ENCODE measurements around the gene S100A1. TPM values are rescaled to one million over a fixed set of nuclear protein-coding genes. Genes with fewer than 3 reads are reported as not detected.

The S100A1 gene
- total RNA-seq, 4 donors from 2014 or later, result 3.7 to 4.4 TPM; not detected in 2

DNA sequence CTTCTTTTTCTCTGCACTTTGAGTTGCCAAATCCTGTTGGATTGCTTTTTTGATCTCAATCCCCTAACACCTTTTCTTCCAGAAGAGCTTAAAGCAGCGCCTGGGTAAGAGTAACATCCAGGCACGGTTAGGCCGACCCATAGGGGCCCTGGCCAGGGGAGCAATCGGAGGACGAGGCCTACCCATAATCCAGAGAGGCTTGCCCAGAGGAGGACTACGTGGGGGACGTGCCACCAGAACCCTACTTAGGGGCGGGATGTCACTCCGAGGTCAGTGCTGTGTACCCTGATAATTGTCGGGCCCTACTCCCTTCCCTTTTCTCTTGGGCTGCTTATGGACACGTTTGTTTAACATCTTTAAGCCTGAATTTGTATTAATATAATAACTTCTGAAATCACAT is 13.9 kb downstream of the S100A1 start:
- no peak overlapping the region for H3K4me3 ChIP-seq
- H3K4me1 ChIP-seq, result peaks cover 0 to 16% (median 7%) of the 10 kb centered on the region in 4 donors
- H3K27ac ChIP-seq, result no peak overlapping the region
- WGBS, 2 donors (ENCODE audit: low coverage in 1 of 2), result 86 to 93% methylated on average over 3 to 11 of the region's 11 CpGs
- in situ Hi-C loops (cut with MboI; ENCODE audit: low pct_ligation_motif_present in 1 of 4, low pct_unique_long_range_greater_than_20kb in 1 of 4, low sequenced_read_pairs in 3 of 4), result no loop called here
- intact Hi-C loops (cut with DNase I; ENCODE audit: low total_unique reads), result no loop called here
- no peaks in the 10 kb centered on the region for H3K27me3 ChIP-seq
- no peaks in the 10 kb centered on the region for H3K9me3 ChIP-seq
- TF ChIP-seq POLR2AphosphoS5 (IDR thresholded peaks at IDR 0.05), result no peak
- TF ChIP-seq EP300 (IDR thresholded peaks at IDR 0.05; ENCODE audit: low read depth), result no peak
- TF ChIP-seq POLR2A (IDR thresholded peaks at IDR 0.05), result no peak
- TF ChIP-seq, protein P1, sequence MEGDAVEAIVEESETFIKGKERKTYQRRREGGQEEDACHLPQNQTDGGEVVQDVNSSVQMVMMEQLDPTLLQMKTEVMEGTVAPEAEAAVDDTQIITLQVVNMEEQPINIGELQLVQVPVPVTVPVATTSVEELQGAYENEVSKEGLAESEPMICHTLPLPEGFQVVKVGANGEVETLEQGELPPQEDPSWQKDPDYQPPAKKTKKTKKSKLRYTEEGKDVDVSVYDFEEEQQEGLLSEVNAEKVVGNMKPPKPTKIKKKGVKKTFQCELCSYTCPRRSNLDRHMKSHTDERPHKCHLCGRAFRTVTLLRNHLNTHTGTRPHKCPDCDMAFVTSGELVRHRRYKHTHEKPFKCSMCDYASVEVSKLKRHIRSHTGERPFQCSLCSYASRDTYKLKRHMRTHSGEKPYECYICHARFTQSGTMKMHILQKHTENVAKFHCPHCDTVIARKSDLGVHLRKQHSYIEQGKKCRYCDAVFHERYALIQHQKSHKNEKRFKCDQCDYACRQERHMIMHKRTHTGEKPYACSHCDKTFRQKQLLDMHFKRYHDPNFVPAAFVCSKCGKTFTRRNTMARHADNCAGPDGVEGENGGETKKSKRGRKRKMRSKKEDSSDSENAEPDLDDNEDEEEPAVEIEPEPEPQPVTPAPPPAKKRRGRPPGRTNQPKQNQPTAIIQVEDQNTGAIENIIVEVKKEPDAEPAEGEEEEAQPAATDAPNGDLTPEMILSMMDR (IDR thresholded peaks at IDR 0.05), result no peak
- peaks cover 2 to 90% (median 43%) of the 10 kb centered on the region in 4 donors for H3K36me3 ChIP-seq
- DNase-seq, result no peak

GRCh38 chr1:153643100-153643499 is 14.9 kb downstream of the S100A1 start:
- TF ChIP-seq POLR2A (IDR thresholded peaks at IDR 0.05), result no peak
- TF ChIP-seq, protein P1 (IDR thresholded peaks at IDR 0.05), result no peak
- TF ChIP-seq EP300 (IDR thresholded peaks at IDR 0.05; ENCODE audit: low read depth), result no peak
- no peak for TF ChIP-seq POLR2AphosphoS5 (IDR thresholded peaks at IDR 0.05)
- Histone ChIP-seq H3K4me3 (no peak overlapping the region), H3K4me1 (peaks cover 0 to 8% (median 2%) of the 10 kb centered on the region in 4 donors), H3K27ac (no peak overlapping the region), H3K9me3 (no peaks in the 10 kb centered on the region), H3K27me3 (no peaks in the 10 kb centered on the region), H3K36me3 (peaks cover 2 to 81% (median 39%) of the 10 kb centered on the region in 4 donors)
- in situ Hi-C loops (cut with MboI; ENCODE audit: low pct_ligation_motif_present in 1 of 4, low pct_unique_long_range_greater_than_20kb in 1 of 4, low sequenced_read_pairs in 3 of 4) (no loop called here), intact Hi-C loops (cut with DNase I; ENCODE audit: low total_unique reads) (no loop called here)
- 89 to 100% methylated on average over 1 to 11 of the region's 11 CpGs for WGBS, 2 donors (ENCODE audit: low coverage in 1 of 2)
- DNase-seq, result no peak

GRCh38 chr1:153643816-153644215 is 15.6 kb downstream of the S100A1 start:
- Histone ChIP-seq H3K9me3 (no peaks in the 10 kb centered on the region), H3K27me3 (no peaks in the 10 kb centered on the region), H3K27ac (no peak overlapping the region), H3K4me1 (peaks cover 0 to 5% (median 0%) of the 10 kb centered on the region in 4 donors), H3K4me3 (no peak overlapping the region), H3K36me3 (peaks cover 2 to 74% (median 35%) of the 10 kb centered on the region in 4 donors)
- intact Hi-C loops (cut with DNase I; ENCODE audit: low total_unique reads), result no loop called here
- no peak for TF ChIP-seq EP300 (IDR thresholded peaks at IDR 0.05; ENCODE audit: low read depth)
- no peak for TF ChIP-seq POLR2AphosphoS5 (IDR thresholded peaks at IDR 0.05)
- TF ChIP-seq, protein P1 (IDR thresholded peaks at IDR 0.05), result no peak
- TF ChIP-seq POLR2A (IDR thresholded peaks at IDR 0.05), result no peak
- in situ Hi-C loops (cut with MboI; ENCODE audit: low pct_ligation_motif_present in 1 of 4, low pct_unique_long_range_greater_than_20kb in 1 of 4, low sequenced_read_pairs in 3 of 4), result no loop called here
- DNase-seq, result no peak

GRCh38 chr1:153646672-153647345 is 18.6 kb downstream of the S100A1 start:
- peaks cover 2 to 45% (median 21%) of the 10 kb centered on the region in 4 donors for H3K36me3 ChIP-seq

More at GRCh38 chr1:153646672-153647345, 18.6 kb downstream of the S100A1 start:
- DNase-seq, result no peak
- intact Hi-C loops (cut with DNase I; ENCODE audit: low total_unique reads), result no loop called here
- no peak overlapping the region for H3K4me3 ChIP-seq
- H3K27me3 ChIP-seq, result no peaks in the 10 kb centered on the region
- TF ChIP-seq POLR2A (IDR thresholded peaks at IDR 0.05), result no peak
- TF ChIP-seq, protein P1 (IDR thresholded peaks at IDR 0.05), result no peak
- no peak for TF ChIP-seq POLR2AphosphoS5 (IDR thresholded peaks at IDR 0.05)
- TF ChIP-seq EP300 (IDR thresholded peaks at IDR 0.05; ENCODE audit: low read depth), result no peak
- peaks cover 0 to 5% (median 0%) of the 10 kb centered on the region in 4 donors for H3K4me1 ChIP-seq
- no peaks in the 10 kb centered on the region for H3K9me3 ChIP-seq
- no peak overlapping the region for H3K27ac ChIP-seq
- 86 to 93% methylated on average over 2 to 5 of the region's 5 CpGs for WGBS, 2 donors (ENCODE audit: low coverage in 1 of 2)
- in situ Hi-C loops (cut with MboI; ENCODE audit: low pct_ligation_motif_present in 1 of 4, low pct_unique_long_range_greater_than_20kb in 1 of 4, low sequenced_read_pairs in 3 of 4), result no loop called here
